Measurements from ENCODE around the gene DCAF11. TPM values are rescaled to one million over a fixed set of nuclear protein-coding genes. Genes with fewer than 3 reads are reported as not detected.

Gene DCAF11
- total RNA-seq, 1 donor from 2014 or later: 42.6 TPM

GRCh38 chr14:24069411-24069735, 45.2 kb upstream of the DCAF11 start:
- DNase-seq (ENCODE audit: low read depth): no peak
- no peak overlapping the region for H3K4me3 ChIP-seq (ENCODE audit: low read depth, low read length)
- TF ChIP-seq, protein P1, sequence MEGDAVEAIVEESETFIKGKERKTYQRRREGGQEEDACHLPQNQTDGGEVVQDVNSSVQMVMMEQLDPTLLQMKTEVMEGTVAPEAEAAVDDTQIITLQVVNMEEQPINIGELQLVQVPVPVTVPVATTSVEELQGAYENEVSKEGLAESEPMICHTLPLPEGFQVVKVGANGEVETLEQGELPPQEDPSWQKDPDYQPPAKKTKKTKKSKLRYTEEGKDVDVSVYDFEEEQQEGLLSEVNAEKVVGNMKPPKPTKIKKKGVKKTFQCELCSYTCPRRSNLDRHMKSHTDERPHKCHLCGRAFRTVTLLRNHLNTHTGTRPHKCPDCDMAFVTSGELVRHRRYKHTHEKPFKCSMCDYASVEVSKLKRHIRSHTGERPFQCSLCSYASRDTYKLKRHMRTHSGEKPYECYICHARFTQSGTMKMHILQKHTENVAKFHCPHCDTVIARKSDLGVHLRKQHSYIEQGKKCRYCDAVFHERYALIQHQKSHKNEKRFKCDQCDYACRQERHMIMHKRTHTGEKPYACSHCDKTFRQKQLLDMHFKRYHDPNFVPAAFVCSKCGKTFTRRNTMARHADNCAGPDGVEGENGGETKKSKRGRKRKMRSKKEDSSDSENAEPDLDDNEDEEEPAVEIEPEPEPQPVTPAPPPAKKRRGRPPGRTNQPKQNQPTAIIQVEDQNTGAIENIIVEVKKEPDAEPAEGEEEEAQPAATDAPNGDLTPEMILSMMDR (conservative IDR thresholded peaks at IDR 0.05; ENCODE audit: low read depth, low read length): no peak

- TF ChIP-seq, protein P1 (conservative IDR thresholded peaks at IDR 0.05; ENCODE audit: low read depth, low read length): no peak
- no peak overlapping the region for H3K4me3 ChIP-seq (ENCODE audit: low read depth, low read length)
- DNase-seq (ENCODE audit: low read depth): no peak
These were observed 44.1 kb upstream of the DCAF11 start for GRCh38 chr14:24070285-24071143.

DNA sequence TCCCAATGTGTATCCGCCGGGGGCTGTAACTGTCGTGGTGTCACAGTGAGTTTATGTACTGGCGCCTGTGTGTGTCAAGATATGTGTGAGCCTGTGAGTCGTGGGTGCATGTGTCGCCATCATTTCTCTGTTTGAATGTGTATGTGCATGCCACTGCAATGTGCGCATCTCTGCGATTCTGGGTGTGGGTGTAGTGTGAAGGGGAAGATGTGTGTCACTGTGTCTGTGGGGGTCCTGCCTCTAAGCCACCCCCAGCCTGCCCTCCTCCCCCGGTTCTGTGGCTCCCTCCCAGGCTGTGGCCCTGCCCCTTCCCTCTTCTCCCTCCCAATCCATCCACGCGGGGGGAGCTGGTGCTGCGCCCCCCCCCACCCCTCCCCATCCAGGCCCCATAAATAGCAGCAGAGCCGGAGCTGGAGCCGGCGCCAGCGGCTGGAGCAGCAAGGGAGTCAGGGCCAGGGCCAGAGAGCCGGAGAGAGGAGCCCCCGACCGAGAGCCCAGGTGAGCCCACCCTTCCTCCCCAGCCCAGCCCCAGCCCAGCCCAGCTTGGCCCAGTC, 43.4 kb upstream of the DCAF11 start, which contains the start of gene CPNE6:
Gene CPNE6, plus strand, starts transcription at position 419 of the 554 bp plus-strand sequence. CDS start 1,375 bp downstream, outside the sequence.
- no peak within 1 kb of the TSS for H3K4me3 ChIP-seq (ENCODE audit: low read depth, low read length)
- TF ChIP-seq, protein P1 (conservative IDR thresholded peaks at IDR 0.05; ENCODE audit: low read depth, low read length): no peak
- DNase-seq (ENCODE audit: low read depth): no peak

DNA sequence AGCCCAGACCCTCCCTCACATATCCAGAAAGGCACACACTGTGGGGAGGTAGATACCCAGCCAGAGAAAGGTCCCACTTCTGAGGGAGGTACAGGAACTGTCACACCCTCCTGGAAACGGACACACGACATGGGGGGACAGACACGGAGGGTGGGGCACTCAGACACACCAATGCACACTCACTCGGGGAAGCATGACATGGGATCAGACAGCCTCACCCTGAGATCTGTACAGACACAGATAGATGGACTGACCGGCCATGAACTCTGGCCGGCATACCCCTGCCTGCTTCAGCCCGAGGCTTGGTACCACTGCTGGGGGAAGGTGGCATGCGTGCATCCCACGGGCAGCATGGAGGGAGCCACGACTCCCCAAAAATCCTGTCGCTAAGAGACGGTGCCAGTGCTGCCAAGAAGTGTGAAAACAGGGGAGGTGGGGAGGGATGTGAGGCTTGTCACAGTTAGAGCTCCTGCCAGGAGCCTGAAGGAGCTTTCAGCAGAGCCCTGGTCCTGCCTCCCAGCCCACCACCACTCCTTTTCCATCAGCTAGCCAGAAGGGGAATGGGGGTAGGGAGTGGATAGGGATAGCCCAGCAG, 42.6 kb upstream of the DCAF11 start:
- TF ChIP-seq, protein P1 (conservative IDR thresholded peaks at IDR 0.05; ENCODE audit: low read depth, low read length): no peak
- H3K4me3 ChIP-seq (ENCODE audit: low read depth, low read length): no peak overlapping the region
- DNase-seq (ENCODE audit: low read depth): no peak

GRCh38 chr14:24072436-24072835, 42.1 kb upstream of the DCAF11 start:
- TF ChIP-seq, protein P1 (conservative IDR thresholded peaks at IDR 0.05; ENCODE audit: low read depth, low read length): no peak
- no peak overlapping the region for H3K4me3 ChIP-seq (ENCODE audit: low read depth, low read length)
- DNase-seq (ENCODE audit: low read depth): no peak

GRCh38 chr14:24072881-24073877, 41.4 kb upstream of the DCAF11 start:
- DNase-seq (ENCODE audit: low read depth): no peak
- H3K4me3 ChIP-seq (ENCODE audit: low read depth, low read length): no peak overlapping the region
- TF ChIP-seq, protein P1 (conservative IDR thresholded peaks at IDR 0.05; ENCODE audit: low read depth, low read length): no peak

Data from epithelial cell of proximal tubule (primary cell).